Stimulated activated naive CD4-positive, alpha-beta T cell (primary cell): ENCODE measurements around the gene SLC43A3.

ENCODE experiments used
- DNase-seq, 6 experiments: peaks; one replicate each; lab custom pipeline; 2025; lab: John Stamatoyannopoulos, UW

SLC43A3 gene

DNA sequence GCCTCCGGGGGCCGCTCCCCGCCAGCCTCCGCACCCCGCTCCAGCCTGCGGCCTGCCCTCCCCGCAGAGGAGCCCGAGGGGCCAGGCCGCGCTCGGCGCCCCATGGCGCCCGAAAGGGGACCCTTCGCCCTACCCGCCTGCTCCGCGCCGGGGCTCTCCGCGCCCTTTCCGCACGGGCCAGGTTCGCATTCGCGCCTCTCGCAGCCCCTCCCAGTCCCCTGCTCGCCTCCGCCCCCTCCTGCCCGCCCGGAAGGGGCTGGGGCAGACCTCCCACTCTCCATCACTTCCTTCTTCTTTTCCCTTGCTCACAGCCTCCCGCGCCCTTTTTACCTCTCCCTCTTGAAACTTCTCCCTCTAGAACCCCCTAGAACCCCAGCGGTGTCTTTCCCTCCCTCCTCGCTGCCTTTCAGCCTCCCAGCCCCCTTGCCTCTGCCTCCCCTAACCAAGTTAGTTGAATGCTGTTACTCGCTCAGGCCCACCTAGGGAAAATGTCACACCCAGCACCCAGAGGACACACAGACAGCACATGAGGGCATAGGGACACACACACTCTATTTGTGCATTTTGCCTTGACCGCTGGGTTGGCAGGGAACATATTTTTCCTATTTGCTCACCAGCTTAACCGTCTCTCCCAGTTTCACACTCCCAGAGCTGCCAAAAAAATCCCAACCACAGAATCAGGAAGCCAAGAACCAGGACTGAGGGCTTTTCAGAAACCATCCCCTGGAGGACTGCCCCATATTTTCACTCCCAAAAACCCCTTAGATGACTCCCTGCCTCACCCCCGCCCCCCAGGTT lies at the start of gene SLC43A3:
Gene SLC43A3 (minus strand): TSS at position 193 of the 798 bp plus-strand sequence. CDS start 949 bp downstream, outside the sequence.
- peak in 5 of 6 experiments; percentile 20 to 53 (median 26) for DNase-seq

- peak in 4 of 6 experiments; percentile 18 to 41 (median 34) for DNase-seq
Observed at GRCh38 chr11:57476047-57476756, 49.3 kb upstream of the SLC43A3 start.

DNA sequence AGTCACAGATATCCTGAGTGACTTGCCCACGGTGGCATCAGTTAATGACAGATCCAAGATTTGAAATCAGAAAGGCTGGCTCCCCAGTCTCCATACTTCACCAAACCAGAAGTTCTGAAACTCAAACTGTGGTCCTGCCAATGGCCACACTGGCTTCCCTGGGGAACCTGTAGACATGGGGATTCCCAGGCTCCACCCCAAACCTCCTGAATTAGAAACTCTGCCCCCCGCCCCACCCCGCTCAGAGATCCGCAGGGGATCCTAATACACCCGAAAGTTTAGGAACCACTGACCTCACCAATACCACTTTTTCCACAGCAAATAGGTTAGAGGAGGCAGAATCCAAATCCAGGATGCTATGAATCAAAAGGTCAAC lies 48.7 kb upstream of the SLC43A3 start:
- DNase-seq: no peak

DNA sequence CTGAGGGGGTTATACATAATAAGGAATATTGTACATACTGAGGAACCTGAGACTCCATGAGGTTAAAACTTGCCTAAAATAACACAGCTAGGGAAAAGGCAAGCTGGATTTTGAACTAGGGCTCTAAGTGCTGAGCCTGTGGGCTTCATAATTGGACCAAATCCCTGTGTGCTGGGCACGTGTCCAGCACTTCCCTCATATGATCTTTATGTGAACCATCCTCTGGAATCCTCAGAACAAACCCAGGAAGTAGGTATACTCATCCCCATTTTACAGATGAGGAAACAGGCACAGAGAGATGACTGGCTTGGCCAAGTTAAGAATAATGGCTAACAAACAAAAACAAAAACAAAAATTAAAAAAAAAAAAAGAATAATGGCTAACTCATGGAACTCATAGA lies 48.3 kb upstream of the SLC43A3 start:
- no peak for DNase-seq

- DNase-seq: peak in 1 of 6 experiments; percentile 4
Observed at GRCh38 chr11:57474803-57475115, 47.8 kb upstream of the SLC43A3 start.

GRCh38 chr11:57474017-57474802 lies 47.3 kb upstream of the SLC43A3 start:
- DNase-seq: peak in 4 of 6 experiments; percentile 16 to 52 (median 38)

DNA sequence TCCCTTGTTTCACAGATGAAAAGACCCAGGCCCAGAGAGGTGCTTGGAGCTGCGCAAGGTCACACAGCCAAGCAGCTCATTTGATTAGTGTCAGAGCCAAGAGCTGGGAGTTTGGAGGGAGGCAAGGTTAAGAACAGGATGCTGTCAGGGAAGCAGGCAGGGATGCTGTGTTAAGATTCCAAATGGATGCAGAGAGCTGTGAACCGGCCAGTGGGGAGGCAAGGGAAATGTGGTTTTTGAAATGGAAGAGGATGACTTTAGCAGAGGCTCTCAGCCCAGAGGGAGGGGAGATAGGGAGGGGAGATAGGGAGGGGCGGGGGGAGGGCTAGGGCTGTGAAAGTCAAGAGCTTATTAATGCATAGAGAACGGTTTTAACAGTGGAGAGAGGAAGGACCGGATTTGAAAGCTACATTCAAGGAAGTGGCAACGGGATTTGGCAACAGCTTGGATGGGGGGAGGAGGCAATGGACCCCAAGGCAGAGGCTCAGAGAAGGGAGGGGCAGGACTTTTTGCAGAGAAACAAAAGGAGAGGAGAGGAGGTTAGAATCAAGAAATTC lies 46.4 kb upstream of the SLC43A3 start:
- no peak for DNase-seq

GRCh38 chr11:57471496-57471895 lies 44.6 kb upstream of the SLC43A3 start:
- DNase-seq: no peak

GRCh38 chr11:57469268-57469667 lies 42.3 kb upstream of the SLC43A3 start:
- DNase-seq: no peak

DNA sequence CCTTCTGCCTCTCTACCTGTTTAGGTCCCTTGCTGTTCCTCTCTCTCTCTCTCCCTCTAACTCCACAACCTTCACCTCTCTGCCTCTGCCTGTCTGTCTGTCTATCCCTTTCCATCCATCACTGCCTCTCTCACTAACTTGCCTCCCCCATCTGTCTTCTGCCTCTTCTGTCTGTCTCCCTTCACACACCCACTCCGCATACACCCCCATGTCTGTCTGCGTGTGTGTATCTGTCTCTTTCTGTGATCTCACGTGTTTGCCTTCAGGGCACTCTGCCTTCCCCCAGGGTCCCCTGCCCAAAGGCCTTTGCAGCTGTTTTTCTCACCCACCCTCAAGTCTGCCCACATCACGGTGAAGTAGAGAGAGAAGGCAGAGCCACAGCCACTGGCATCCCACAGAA lies 41.4 kb upstream of the SLC43A3 start:
- no peak for DNase-seq

DNA sequence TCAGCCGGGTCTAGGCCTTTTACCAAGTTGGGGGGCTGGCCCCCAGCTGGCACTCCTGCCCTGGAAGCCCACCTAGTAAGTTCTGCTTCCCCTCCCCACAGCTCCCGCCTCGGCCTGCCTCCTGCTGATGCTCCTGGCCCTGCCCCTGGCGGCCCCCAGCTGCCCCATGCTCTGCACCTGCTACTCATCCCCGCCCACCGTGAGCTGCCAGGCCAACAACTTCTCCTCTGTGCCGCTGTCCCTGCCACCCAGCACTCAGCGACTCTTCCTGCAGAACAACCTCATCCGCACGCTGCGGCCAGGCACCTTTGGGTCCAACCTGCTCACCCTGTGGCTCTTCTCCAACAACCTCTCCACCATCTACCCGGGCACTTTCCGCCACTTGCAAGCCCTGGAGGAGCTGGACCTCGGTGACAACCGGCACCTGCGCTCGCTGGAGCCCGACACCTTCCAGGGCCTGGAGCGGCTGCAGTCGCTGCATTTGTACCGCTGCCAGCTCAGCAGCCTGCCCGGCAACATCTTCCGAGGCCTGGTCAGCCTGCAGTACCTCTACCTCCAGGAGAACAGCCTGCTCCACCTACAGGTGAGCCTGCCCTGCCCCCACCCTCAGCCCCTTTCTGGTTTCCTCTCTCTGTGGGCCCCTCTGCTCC lies 40.7 kb upstream of the SLC43A3 start:
- no peak for DNase-seq

- DNase-seq: no peak
Observed at GRCh38 chr11:57466680-57467079, 39.8 kb upstream of the SLC43A3 start.

DNA sequence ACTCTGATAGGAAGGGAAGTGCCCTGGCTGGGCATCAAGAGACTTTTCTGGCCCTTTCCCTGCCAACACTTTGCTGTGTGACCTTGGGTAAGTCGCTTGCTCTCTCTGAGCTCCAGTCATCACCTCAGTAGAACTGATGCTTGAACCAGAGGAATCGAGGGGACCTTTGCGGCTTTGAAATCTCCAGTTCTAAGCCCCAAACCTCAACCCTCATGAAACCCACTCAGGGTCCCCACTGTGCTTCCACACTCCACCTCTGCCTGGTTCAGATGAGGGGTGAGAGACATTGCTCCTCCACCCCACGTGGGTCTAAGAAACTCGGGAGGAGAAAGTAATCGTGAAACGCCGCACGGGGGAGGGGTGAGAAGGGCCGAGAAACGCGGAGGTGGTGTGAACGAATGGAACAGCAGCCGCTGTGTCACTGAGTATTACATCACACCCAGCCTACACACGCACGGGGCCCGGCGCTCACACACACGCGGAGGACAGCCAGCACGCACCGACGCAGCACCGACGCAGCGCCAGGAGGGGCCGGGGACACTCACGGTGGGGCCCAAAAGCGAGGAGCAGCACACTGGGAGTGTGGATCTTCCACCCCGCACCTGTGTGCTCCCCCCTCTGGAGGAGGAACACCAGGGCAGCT lies 37.7 kb upstream of the SLC43A3 start:
- no peak for DNase-seq

DNA sequence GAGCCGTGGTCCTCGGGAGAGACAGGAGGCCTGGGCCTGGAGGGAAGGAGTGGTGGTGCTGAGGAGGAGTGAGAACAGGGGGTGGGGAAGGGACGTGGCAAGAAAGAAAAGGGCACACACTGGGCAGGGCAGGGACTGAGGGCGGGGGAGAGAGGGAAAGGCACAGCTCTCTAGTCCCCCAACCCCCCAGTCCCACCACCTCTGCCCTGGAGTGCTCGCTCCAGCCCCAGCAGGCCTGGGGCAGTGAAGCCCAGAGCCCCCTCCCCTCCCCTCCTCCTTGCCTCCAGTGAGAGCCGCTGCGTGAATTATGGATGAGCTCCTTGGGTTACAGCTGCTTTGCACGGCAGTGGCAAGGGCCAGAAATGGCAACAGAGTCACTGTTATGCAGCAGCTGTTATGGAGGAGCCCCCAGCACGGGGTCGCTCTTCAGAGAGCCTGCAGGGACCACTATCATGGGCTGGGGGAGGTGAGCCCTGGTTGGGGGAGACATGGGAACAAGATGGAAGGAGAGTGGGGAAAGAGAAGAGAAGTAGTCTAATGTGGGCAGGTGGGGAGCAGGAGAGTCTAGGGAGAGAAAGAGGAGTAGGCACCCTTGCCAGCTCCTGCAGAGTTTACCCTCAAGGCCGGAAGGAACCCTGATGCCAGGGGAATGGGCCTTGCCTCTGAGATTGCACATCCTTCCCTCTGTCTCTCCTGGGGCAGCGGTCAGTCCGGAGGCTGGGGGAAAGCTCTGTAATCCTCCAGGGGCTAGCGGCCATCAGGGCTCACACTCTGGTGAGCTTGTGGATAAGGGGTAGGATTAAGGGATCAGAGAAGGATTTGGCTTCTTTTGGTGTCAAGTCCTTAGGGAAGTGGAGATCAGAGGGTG lies 37.0 kb upstream of the SLC43A3 start:
- DNase-seq: no peak

DNA sequence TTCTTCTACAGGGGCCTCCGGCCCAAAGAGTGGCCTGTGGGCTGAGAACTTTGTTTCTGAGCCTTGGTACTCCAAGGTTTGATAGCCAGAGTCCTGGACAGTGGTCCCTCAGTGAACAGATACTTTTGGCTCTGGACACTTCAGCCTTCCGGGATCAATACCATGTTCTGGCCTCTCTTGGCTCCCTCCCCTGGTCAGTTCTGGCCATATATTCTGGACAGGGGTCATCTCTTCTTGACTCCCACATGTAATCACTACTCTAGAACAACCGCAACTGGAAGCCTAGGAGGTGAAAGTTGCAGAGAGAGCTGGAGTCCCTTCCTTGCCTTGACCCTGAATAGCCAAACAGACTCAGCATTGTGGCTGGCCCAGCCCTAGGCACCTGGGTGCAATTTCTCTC lies 35.7 kb upstream of the SLC43A3 start:
- DNase-seq: no peak

DNA sequence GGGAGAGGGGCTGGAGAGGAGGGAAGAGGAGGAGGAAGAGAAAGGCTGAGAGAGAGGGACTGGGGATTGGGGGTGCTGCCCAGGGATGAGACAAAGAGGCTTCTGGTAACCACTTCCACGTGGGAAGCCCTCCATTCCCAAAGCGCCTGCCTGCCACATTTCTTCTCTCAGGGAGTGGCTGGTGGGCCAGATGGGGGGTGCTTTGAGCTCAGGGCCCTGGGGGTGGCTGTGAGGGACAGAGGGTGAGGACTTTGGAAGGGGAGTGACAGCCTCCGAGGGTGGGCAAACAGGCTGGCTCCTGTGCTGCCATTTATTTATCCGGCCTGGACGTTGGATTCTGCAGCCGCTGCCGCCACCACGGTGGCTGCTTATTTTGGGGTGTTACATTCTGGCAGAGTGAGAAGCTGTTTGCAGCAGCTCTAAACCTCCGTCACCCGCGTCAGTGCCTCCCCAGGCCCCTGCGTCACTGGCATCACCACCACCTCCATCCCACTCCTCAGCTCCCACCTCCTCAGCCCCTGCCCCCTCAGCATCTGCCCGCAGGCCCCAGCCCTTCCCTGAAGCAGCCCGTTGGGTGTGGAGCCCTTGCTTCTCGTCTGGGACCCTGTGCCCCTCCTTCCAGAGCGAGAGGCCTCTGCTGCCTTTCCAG lies 35.0 kb upstream of the SLC43A3 start:
- DNase-seq: no peak

GRCh38 chr11:57460758-57461749 lies 34.1 kb upstream of the SLC43A3 start:
- DNase-seq: peak in 2 of 6 experiments; percentile 18 to 27

- peak in 3 of 6 experiments; percentile 22 to 27 (median 24) for DNase-seq
Observed at GRCh38 chr11:57460022-57460757, 33.3 kb upstream of the SLC43A3 start, which contains the start of gene RTN4RL2. RTN4RL2 (plus strand) TSS chr11:57460528; CDS start chr11:57460866, 338 bp downstream.
